Measurements from ENCODE around the gene NOTCH1.

GRCh38 chr9:136472640-136473353 is 73.1 kb downstream of the NOTCH1 start:
- TF ChIP-seq EZH2 (IDR thresholded peaks at IDR 0.05; ENCODE audit: low read depth, low read length, severe bottlenecking) (no peak), SP1 (IDR thresholded peaks at IDR 0.05; ENCODE audit: low read depth, low read length) (no peak), HDAC2 (IDR thresholded peaks at IDR 0.05; ENCODE audit: borderline replicate concordance in 1 of 2, low read depth in 2 of 2, low read length in 2 of 2) (no peak), TBP (IDR thresholded peaks at IDR 0.05; ENCODE audit: low read depth, low read length) (no peak), SUZ12 (IDR thresholded peaks at IDR 0.05; ENCODE audit: low read length) (no peak), JUND (IDR thresholded peaks at IDR 0.05; ENCODE audit: low read length) (no peak), CBX5 (IDR thresholded peaks at IDR 0.05; ENCODE audit: low read depth, low read length) (no peak), GABPA (IDR thresholded peaks at IDR 0.05; ENCODE audit: borderline replicate concordance, insufficient read depth, low read length) (no peak), POLR2A (IDR thresholded peaks at IDR 0.05; ENCODE audit: control extremely low read depth in 1 of 2, low read depth in 2 of 2, low read length in 2 of 2) (no peak), TEAD4 (IDR thresholded peaks at IDR 0.05; ENCODE audit: low read depth, low read length) (no peak)
- TF ChIP-seq, protein P1, sequence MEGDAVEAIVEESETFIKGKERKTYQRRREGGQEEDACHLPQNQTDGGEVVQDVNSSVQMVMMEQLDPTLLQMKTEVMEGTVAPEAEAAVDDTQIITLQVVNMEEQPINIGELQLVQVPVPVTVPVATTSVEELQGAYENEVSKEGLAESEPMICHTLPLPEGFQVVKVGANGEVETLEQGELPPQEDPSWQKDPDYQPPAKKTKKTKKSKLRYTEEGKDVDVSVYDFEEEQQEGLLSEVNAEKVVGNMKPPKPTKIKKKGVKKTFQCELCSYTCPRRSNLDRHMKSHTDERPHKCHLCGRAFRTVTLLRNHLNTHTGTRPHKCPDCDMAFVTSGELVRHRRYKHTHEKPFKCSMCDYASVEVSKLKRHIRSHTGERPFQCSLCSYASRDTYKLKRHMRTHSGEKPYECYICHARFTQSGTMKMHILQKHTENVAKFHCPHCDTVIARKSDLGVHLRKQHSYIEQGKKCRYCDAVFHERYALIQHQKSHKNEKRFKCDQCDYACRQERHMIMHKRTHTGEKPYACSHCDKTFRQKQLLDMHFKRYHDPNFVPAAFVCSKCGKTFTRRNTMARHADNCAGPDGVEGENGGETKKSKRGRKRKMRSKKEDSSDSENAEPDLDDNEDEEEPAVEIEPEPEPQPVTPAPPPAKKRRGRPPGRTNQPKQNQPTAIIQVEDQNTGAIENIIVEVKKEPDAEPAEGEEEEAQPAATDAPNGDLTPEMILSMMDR (IDR thresholded peaks at IDR 0.05; ENCODE audit: control extremely low read depth in 1 of 3, insufficient read depth in 1 of 3, low read depth in 1 of 3, low read length in 3 of 3): no peak
